Calu3 (cell line): ENCODE results near the gene ZNF830. TPM values are rescaled to one million over a fixed set of nuclear protein-coding genes. Genes with fewer than 3 reads are reported as not detected.

Experiments
- BruUV-seq: library from RNA; stranded (reverse); fragments of 400-500 nt; replicated peaks from 2 replicates; lab custom pipeline; 2021; lab: Mats Ljungman, UMichigan
- CTCF ChIA-PET: fragments of 300-600 bp; sonication (Branson Sonifier 250); formaldehyde crosslinking; loops from one replicate; lab custom pipeline; 2022; ENCODE audit warnings: antibody characterized with exemption; lab: Charles Lee
- DNase-seq: peaks from one replicate; pipeline ENCODE4 v3.0.0; 2022
- H3K27ac Mint-ChIP-seq: one replicate; pipeline ENCODE4 v1.8.0; 2022; ENCODE audit warnings: mixed read lengths; ENCODE audit not compliant: unreplicated experiment
- H3K27me3 Mint-ChIP-seq: one replicate; pipeline ENCODE4 v1.8.0; 2022; ENCODE audit warnings: mixed read lengths; ENCODE audit not compliant: unreplicated experiment
- H3K36me3 Mint-ChIP-seq: one replicate; pipeline ENCODE4 v1.8.0; 2022; ENCODE audit warnings: mild to moderate bottlenecking, moderate library complexity, mixed read lengths; ENCODE audit not compliant: insufficient read depth, unreplicated experiment
- H3K4me1 Mint-ChIP-seq: one replicate; pipeline ENCODE4 v1.8.0; 2022; ENCODE audit warnings: mild to moderate bottlenecking, low read depth, mixed read lengths; ENCODE audit not compliant: unreplicated experiment
- H3K4me3 Mint-ChIP-seq: one replicate; pipeline ENCODE4 v1.8.0; 2022; ENCODE audit warnings: mild to moderate bottlenecking, low read depth, moderate library complexity, mixed read lengths; ENCODE audit not compliant: unreplicated experiment
- H3K9me3 Mint-ChIP-seq: one replicate; pipeline ENCODE4 v1.8.0; 2022; ENCODE audit warnings: low read depth, mixed read lengths; ENCODE audit not compliant: unreplicated experiment
- intact Hi-C: fragments of 100-400 bp; cut with micrococcal nuclease; formaldehyde crosslinking; loops from one replicate; pipeline ENCODE4 v1.10.0; 2022; ENCODE audit not compliant: unreplicated experiment
- total RNA-seq: library from RNA; stranded (reverse); gene quantifications from 2 replicates; pipeline ENCODE4 v1.2.3, GENCODE V29; 2022
- TF ChIP-seq, protein P1 (sequence below): fragments of 200-600 bp; IDR thresholded peaks from one replicate; pipeline ENCODE4 v1.8.0; 2022; ENCODE audit warnings: antibody characterized with exemption; ENCODE audit not compliant: unreplicated experiment

Gene ZNF830
- total RNA-seq, 1 experiment from 2014 or later: 14.6 TPM

DNA sequence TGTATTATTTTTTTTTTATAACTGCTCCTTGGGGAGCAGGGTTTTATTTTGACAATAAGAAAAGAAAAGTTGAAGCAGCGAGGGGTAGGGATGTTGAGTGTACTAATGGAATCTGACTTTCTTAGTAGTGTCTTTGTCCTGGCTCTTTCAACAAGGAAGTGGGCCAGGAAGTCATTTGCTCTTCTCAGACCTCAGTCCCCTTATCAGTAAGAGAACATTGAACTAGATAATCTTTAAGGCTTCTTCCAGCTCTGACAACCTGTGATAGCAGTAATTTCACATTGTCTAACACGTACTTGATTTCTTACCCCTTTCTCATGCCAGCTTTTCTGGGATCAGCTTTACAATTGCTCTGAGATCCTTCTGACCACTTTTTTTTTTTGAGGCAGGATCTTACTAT, 27.3 kb downstream of the ZNF830 start:
- TF ChIP-seq, protein P1, sequence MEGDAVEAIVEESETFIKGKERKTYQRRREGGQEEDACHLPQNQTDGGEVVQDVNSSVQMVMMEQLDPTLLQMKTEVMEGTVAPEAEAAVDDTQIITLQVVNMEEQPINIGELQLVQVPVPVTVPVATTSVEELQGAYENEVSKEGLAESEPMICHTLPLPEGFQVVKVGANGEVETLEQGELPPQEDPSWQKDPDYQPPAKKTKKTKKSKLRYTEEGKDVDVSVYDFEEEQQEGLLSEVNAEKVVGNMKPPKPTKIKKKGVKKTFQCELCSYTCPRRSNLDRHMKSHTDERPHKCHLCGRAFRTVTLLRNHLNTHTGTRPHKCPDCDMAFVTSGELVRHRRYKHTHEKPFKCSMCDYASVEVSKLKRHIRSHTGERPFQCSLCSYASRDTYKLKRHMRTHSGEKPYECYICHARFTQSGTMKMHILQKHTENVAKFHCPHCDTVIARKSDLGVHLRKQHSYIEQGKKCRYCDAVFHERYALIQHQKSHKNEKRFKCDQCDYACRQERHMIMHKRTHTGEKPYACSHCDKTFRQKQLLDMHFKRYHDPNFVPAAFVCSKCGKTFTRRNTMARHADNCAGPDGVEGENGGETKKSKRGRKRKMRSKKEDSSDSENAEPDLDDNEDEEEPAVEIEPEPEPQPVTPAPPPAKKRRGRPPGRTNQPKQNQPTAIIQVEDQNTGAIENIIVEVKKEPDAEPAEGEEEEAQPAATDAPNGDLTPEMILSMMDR: no peak
- no TSS peak for BruUV-seq
- no peak overlapping the region for H3K4me3 Mint-ChIP-seq
- CTCF ChIA-PET: no interaction called here
- no peaks in the 10 kb centered on the region for H3K27me3 Mint-ChIP-seq
- intact Hi-C loops: no loop called here
- H3K36me3 Mint-ChIP-seq: peaks cover 8% of the 10 kb centered on the region
- H3K27ac Mint-ChIP-seq: no peak overlapping the region
- H3K9me3 Mint-ChIP-seq: no peaks in the 10 kb centered on the region
- DNase-seq: no peak
- no peaks in the 10 kb centered on the region for H3K4me1 Mint-ChIP-seq

DNA sequence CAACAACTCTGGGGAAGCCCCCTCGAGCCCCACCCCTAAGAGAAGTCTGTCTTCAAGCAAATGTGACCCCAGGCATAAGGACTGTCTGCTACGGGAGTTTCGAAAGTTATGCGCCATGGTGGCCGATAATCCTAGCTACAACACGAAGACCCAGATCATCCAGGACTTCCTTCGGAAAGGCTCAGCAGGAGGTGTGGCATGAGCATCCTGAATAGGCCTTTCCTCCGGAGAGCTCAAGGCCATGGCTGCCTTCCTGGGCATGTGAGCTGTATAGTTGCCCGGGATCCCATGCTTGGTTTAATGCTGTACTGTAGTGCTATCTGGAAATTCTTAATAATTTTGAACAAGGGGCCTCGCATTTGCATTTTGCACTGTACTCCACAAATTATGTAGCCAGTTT, 28.1 kb downstream of the ZNF830 start:
- H3K9me3 Mint-ChIP-seq: no peaks in the 10 kb centered on the region
- no peaks in the 10 kb centered on the region for H3K4me1 Mint-ChIP-seq
- no peaks in the 10 kb centered on the region for H3K27me3 Mint-ChIP-seq
- TF ChIP-seq, protein P1: no peak
- no TSS peak for BruUV-seq
- peaks cover 8% of the 10 kb centered on the region for H3K36me3 Mint-ChIP-seq
- intact Hi-C loops: no loop called here
- CTCF ChIA-PET: interaction anchor here (0.6 kb wide), 1 partner anchor 82 kb away, joined by 3 read pairs; no protein-coding TSS in a partner anchor
- H3K4me3 Mint-ChIP-seq: no peak overlapping the region
- no peak for DNase-seq
- no peak overlapping the region for H3K27ac Mint-ChIP-seq

DNA sequence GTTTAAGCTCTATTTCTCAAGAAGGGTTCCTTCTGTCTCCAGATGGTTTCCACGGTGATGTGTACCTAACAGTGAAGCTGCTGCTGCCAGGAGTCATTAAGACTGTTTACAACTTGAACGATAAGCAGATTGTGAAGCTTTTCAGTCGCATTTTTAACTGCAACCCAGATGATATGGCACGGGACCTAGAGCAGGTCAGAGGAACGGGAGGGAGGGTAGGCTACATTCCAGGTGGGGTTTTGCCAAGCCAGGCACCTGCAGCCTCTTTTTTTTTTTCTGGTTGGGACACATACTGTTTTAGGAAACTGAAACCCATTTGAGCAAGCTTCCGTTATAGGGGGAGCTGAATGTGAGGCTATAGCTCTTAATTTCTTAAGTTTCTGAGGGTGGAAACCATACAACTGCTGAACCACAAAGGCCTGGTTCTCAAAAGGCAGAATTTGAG, 29.6 kb downstream of the ZNF830 start:
- no peaks in the 10 kb centered on the region for H3K9me3 Mint-ChIP-seq
- H3K27ac Mint-ChIP-seq: no peak overlapping the region
- intact Hi-C loops: no loop called here
- no peaks in the 10 kb centered on the region for H3K4me1 Mint-ChIP-seq
- BruUV-seq: no TSS peak
- TF ChIP-seq, protein P1: no peak
- H3K4me3 Mint-ChIP-seq: no peak overlapping the region
- no peak for DNase-seq
- H3K27me3 Mint-ChIP-seq: no peaks in the 10 kb centered on the region
- peaks cover 12% of the 10 kb centered on the region for H3K36me3 Mint-ChIP-seq
- CTCF ChIA-PET: interaction anchor here (0.7 to 1.0 kb wide), 2 partner anchors 98 to 341 kb away, joined by 3 to 5 read pairs; no protein-coding TSS in a partner anchor

DNA sequence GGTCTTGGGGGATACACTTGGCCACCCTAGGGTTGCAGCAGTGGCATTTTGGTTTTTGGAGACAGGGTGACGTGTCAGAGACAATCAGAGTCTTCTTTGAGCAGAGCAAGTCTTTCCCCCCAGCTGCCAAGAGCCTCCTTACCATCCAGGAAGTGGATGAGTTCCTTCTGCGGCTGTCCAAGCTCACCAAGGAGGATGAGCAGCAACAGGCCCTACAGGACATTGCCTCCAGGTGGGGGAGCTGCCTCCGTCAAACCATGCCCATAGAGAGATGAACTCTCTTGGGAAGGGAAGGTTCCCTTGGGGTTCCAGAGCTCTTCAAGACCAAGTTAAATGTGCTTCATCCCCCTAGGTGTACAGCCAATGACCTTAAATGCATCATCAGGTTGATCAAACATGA, 30.3 kb downstream of the ZNF830 start:
- BruUV-seq: no TSS peak
- Mint-ChIP-seq H3K27me3 (no peaks in the 10 kb centered on the region), H3K36me3 (peaks cover 12% of the 10 kb centered on the region), H3K9me3 (no peaks in the 10 kb centered on the region), H3K27ac (no peak overlapping the region), H3K4me1 (no peaks in the 10 kb centered on the region), H3K4me3 (no peak overlapping the region)
- CTCF ChIA-PET: interaction anchor here (1.0 kb wide), 1 partner anchor 98 kb away, joined by 3 read pairs; no protein-coding TSS in a partner anchor
- TF ChIP-seq, protein P1: no peak
- no peak for DNase-seq
- intact Hi-C loops: no loop called here
